HL-60 (cell line): ENCODE data around the gene PITPNC1.

Experiments used
- DNase-seq, 2 experiments: peaks; one replicate each; pipeline ENCODE4 v3.0.0-alpha.2; 2010 to 2020; ENCODE audit warnings: low read depth in 1 of 2, low spot score in 1 of 2
- H3K27ac ChIP-seq: fragments of 250-450 bp; sonication (Bioruptor Pico); replicated peaks from 2 replicates; pipeline ENCODE4 v1.5.1; 2020; ENCODE audit warnings: mild to moderate bottlenecking, moderate library complexity
- H3K27me3 ChIP-seq: fragments of 250-450 bp; sonication (Bioruptor Pico); 2 replicates; pipeline ENCODE4 v1.5.1; 2021; ENCODE audit warnings: mild to moderate bottlenecking, moderate library complexity; ENCODE audit not compliant: insufficient read depth, poor library complexity, severe bottlenecking
- H3K4me3 ChIP-seq: replicated peaks from 2 replicates; pipeline ENCODE4 v1.5.1; 2011; ENCODE audit warnings: mild to moderate bottlenecking, control low read depth, low read length; ENCODE audit not compliant: insufficient read depth
- GABPA ChIP-seq: IDR thresholded peaks from 2 replicates; pipeline ENCODE4 v1.6.1; 2012; ENCODE audit warnings: low read depth
- POLR2AphosphoS5 ChIP-seq: IDR thresholded peaks from 2 replicates; pipeline ENCODE4 v1.6.1; 2012; ENCODE audit warnings: low read depth
- SPI1 ChIP-seq: IDR thresholded peaks from 2 replicates; pipeline ENCODE4 v1.6.1; 2012; ENCODE audit warnings: low read depth, mild to moderate bottlenecking, borderline replicate concordance
- TF ChIP-seq, protein P1 (sequence below): IDR thresholded peaks from 2 replicates; pipeline ENCODE4 v1.6.1; 2012; ENCODE audit warnings: low read depth; ENCODE audit not compliant: insufficient replicate concordance
- TF ChIP-seq, protein P2 (sequence below): IDR thresholded peaks from one replicate; pipeline ENCODE4 v1.5.1; 2011; ENCODE audit warnings: low read length, control low read depth, inconsistent platforms; ENCODE audit not compliant: insufficient read depth

Gene PITPNC1

GRCh38 chr17:67491681-67492024 is 114.6 kb downstream of the PITPNC1 start:
- Histone ChIP-seq H3K27ac (no peak overlapping the region), H3K4me3 (no peak overlapping the region), H3K27me3 (no peaks in the 10 kb centered on the region)
- TF ChIP-seq SPI1 = no peak
- TF ChIP-seq, protein P1, sequence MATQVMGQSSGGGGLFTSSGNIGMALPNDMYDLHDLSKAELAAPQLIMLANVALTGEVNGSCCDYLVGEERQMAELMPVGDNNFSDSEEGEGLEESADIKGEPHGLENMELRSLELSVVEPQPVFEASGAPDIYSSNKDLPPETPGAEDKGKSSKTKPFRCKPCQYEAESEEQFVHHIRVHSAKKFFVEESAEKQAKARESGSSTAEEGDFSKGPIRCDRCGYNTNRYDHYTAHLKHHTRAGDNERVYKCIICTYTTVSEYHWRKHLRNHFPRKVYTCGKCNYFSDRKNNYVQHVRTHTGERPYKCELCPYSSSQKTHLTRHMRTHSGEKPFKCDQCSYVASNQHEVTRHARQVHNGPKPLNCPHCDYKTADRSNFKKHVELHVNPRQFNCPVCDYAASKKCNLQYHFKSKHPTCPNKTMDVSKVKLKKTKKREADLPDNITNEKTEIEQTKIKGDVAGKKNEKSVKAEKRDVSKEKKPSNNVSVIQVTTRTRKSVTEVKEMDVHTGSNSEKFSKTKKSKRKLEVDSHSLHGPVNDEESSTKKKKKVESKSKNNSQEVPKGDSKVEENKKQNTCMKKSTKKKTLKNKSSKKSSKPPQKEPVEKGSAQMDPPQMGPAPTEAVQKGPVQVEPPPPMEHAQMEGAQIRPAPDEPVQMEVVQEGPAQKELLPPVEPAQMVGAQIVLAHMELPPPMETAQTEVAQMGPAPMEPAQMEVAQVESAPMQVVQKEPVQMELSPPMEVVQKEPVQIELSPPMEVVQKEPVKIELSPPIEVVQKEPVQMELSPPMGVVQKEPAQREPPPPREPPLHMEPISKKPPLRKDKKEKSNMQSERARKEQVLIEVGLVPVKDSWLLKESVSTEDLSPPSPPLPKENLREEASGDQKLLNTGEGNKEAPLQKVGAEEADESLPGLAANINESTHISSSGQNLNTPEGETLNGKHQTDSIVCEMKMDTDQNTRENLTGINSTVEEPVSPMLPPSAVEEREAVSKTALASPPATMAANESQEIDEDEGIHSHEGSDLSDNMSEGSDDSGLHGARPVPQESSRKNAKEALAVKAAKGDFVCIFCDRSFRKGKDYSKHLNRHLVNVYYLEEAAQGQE = no peak
- no peak for TF ChIP-seq POLR2AphosphoS5
- no peak for TF ChIP-seq GABPA
- TF ChIP-seq, protein P2, sequence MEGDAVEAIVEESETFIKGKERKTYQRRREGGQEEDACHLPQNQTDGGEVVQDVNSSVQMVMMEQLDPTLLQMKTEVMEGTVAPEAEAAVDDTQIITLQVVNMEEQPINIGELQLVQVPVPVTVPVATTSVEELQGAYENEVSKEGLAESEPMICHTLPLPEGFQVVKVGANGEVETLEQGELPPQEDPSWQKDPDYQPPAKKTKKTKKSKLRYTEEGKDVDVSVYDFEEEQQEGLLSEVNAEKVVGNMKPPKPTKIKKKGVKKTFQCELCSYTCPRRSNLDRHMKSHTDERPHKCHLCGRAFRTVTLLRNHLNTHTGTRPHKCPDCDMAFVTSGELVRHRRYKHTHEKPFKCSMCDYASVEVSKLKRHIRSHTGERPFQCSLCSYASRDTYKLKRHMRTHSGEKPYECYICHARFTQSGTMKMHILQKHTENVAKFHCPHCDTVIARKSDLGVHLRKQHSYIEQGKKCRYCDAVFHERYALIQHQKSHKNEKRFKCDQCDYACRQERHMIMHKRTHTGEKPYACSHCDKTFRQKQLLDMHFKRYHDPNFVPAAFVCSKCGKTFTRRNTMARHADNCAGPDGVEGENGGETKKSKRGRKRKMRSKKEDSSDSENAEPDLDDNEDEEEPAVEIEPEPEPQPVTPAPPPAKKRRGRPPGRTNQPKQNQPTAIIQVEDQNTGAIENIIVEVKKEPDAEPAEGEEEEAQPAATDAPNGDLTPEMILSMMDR = no peak
- DNase-seq = no peak

DNA sequence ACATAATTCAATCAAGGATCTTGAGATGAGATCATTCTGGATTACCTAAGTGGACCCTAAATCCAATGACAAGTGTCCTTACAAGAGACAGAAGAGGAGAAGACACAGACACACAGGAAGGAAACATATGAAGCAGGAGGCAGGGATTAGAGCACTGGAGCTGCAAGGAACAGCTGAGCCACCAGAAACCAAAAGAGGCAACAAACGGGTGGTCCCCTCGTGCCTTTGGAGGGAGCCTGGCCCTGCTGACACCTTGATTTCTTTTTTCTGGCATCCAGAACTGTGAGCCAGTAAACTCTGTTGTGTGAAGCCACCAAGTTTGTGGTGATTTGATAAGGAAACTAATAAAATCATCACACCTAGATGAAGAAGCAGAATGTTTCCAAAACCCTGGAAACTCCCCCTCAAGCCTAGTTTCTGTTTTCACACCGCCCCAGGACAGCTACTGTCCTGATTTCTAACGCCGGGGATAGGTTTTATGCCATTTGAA is 115.2 kb downstream of the PITPNC1 start:
- TF ChIP-seq, protein P2 = no peak
- TF ChIP-seq POLR2AphosphoS5 (no peak), SPI1 (no peak), GABPA (no peak)
- TF ChIP-seq, protein P1 = no peak
- no peak overlapping the region for H3K27ac ChIP-seq
- H3K27me3 ChIP-seq = no peaks in the 10 kb centered on the region
- no peak for DNase-seq
- no peak overlapping the region for H3K4me3 ChIP-seq

DNA sequence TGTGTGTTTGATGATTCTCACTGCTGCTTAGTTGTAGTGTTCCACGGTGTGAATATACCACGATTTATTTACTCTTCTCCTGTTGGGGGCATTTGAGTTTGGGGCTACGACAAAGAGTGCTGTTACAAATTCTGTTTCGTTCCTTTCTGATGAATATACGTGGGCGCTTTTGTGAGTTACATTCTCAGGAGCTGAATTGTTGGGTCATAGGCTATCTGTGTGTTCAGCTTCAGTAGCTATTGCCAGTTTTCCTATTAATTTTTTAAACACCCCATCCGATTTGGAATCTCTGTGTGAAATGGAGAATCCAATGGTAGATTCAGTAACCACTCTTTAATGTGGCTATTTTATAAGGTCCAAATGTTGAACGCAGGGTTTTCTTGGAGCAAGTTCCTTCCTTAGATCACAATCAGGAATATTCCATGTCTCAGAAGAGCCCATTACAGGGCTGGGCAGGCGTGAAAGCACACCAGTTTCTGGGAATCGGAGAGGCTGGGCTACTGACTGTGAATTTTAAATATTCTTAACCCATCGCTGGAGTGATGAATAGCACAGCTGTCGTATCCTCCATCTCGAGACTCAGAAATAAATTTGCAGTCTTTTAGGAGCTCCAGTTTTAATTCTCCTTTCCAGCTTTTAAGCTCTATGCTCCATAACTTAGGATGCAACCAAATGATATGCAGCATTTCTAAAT is 115.9 kb downstream of the PITPNC1 start:
- no peak overlapping the region for H3K4me3 ChIP-seq
- DNase-seq = no peak
- H3K27ac ChIP-seq = no peak overlapping the region
- TF ChIP-seq, protein P2 = no peak
- TF ChIP-seq, protein P1 = no peak
- TF ChIP-seq POLR2AphosphoS5 (no peak), SPI1 (no peak), GABPA (no peak)
- H3K27me3 ChIP-seq = no peaks in the 10 kb centered on the region
